Hepatocyte (in vitro differentiated cells): ENCODE measurements around the gene C1orf115. TPM values are rescaled to one million over a fixed set of nuclear protein-coding genes. Genes with fewer than 3 reads are reported as not detected.

ENCODE experiments used
- DNase-seq: peaks from one replicate; pipeline ENCODE4 v3.0.0-alpha.2; 2016; ENCODE audit warnings: low spot score
- H2AFZ ChIP-seq: fragments of 200-600 bp; sonication (generic); 2 replicates; pipeline ENCODE4 v1.6.0; 2016; ENCODE audit warnings: antibody characterized with exemption, mild to moderate bottlenecking
- H3K27ac ChIP-seq: fragments of 200-600 bp; sonication (generic); 2 replicates; pipeline ENCODE4 v1.5.1; 2016; ENCODE audit warnings: mild to moderate bottlenecking
- H3K27me3 ChIP-seq: fragments of 200-600 bp; sonication (generic); 2 replicates; pipeline ENCODE4 v1.6.1; 2016
- H3K36me3 ChIP-seq: fragments of 200-600 bp; sonication (generic); replicated peaks from 2 replicates; pipeline ENCODE4 v1.5.1; 2016; ENCODE audit warnings: low read depth; ENCODE audit not compliant: insufficient read depth
- H3K4me1 ChIP-seq: fragments of 200-600 bp; sonication (generic); 2 replicates; pipeline ENCODE4 v1.5.1; 2016; ENCODE audit warnings: mild to moderate bottlenecking, moderate library complexity; ENCODE audit not compliant: insufficient read depth
- H3K4me2 ChIP-seq: fragments of 200-600 bp; sonication (generic); 2 replicates; pipeline ENCODE4 v1.6.0; 2016
- H3K4me3 ChIP-seq: fragments of 200-600 bp; sonication (generic); 2 replicates; pipeline ENCODE4 v1.5.1; 2016; ENCODE audit warnings: mild to moderate bottlenecking
- H3K79me2 ChIP-seq: fragments of 200-600 bp; sonication (generic); 2 replicates; pipeline ENCODE4 v1.6.0; 2017; ENCODE audit warnings: mild to moderate bottlenecking
- H3K9me2 ChIP-seq: fragments of 200-600 bp; sonication (generic); replicated peaks from 2 replicates; pipeline ENCODE4 v1.6.0; 2017; ENCODE audit warnings: mild to moderate bottlenecking; ENCODE audit not compliant: insufficient read depth
- H3K9me3 ChIP-seq: fragments of 200-600 bp; sonication (generic); 2 replicates; pipeline ENCODE4 v1.5.1; 2016; ENCODE audit warnings: low read depth, mild to moderate bottlenecking
- H4K20me1 ChIP-seq: fragments of 200-600 bp; sonication (generic); 2 replicates; pipeline ENCODE4 v1.6.0; 2016; ENCODE audit warnings: mild to moderate bottlenecking; ENCODE audit not compliant: insufficient read depth, poor library complexity, severe bottlenecking
- EZH2 ChIP-seq: fragments of 200-600 bp; sonication (generic); IDR thresholded peaks from 2 replicates; pipeline ENCODE4 v1.6.1; 2016; ENCODE audit warnings: antibody characterized with exemption, mild to moderate bottlenecking, borderline replicate concordance
- EZH2phosphoT487 ChIP-seq: fragments of 200-600 bp; sonication (generic); IDR thresholded peaks from one replicate; pipeline ENCODE4 v1.6.1; 2018; ENCODE audit warnings: antibody characterized with exemption, mild to moderate bottlenecking, low read depth, moderate library complexity; ENCODE audit not compliant: unreplicated experiment, severe bottlenecking
- WGBS: methylation state at CpG from one replicate; pipeline ENCODE4 v1.1.6; 2016; ENCODE audit warnings: low lambda C conversion rate; ENCODE audit errors: missing lambda C conversion rate; 5-methylcytosine and 5-hydroxymethylcytosine counted together
- polyA plus RNA-seq: library from polyadenylated mRNA; unstranded; fragments of >200 nt; fragmentation: Nextera tagmentation; extraction: Ambion mirVana; gene quantifications from 2 replicates; pipeline ENCODE4 v1.2.1, GENCODE V29; 2016
- total RNA-seq: library from RNA; depleted of rRNA; stranded (reverse); fragments of >200 nt; gene quantifications from 2 replicates; pipeline ENCODE4 v1.2.3, GENCODE V29; 2014
- TF ChIP-seq, protein P1 (sequence below): fragments of 200-600 bp; sonication (generic); IDR thresholded peaks from 2 replicates; pipeline ENCODE4 v1.5.1; 2016; ENCODE audit warnings: antibody characterized with exemption, mild to moderate bottlenecking; ENCODE audit not compliant: poor library complexity

Gene C1orf115
- total and polyA plus RNA-seq, 2 experiments from 2014 or later = 42.3 to 49.2 TPM

DNA sequence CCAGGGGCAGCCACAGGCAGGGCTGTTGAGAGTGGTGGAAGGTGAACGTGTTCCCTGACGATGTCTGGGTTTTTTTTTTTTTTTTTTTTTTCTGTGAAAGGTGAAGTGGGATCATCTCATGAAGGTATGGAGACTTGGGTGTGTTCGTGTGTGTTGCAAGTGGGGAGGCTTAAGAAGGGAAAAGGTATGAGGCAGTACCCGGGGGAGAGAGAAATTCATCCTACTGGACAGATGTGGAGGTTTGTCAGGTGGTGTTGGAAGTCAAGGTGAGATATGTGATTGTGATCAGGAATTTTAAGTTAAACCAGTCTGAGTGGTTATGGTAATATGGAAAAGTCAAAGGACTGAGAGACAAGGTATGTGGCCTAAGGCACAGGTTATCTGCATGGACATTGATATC lies 5.3 kb downstream of the C1orf115 start:
- H3K4me2 ChIP-seq = no peak overlapping the region
- peaks cover 5% of the 10 kb centered on the region for H3K4me1 ChIP-seq
- no peak overlapping the region for H3K27ac ChIP-seq
- no peak overlapping the region for H2AFZ ChIP-seq
- WGBS = 89% methylated on average over 4 of the region's 4 CpGs
- H3K9me3 ChIP-seq = no peaks in the 10 kb centered on the region
- peaks cover 8% of the 10 kb centered on the region for H4K20me1 ChIP-seq
- no peak overlapping the region for H3K4me3 ChIP-seq
- no peaks in the 10 kb centered on the region for H3K36me3 ChIP-seq
- peaks cover 34% of the 10 kb centered on the region for H3K79me2 ChIP-seq
- no peaks in the 10 kb centered on the region for H3K9me2 ChIP-seq
- no peaks in the 10 kb centered on the region for H3K27me3 ChIP-seq
- DNase-seq = no peak
- TF ChIP-seq, protein P1, sequence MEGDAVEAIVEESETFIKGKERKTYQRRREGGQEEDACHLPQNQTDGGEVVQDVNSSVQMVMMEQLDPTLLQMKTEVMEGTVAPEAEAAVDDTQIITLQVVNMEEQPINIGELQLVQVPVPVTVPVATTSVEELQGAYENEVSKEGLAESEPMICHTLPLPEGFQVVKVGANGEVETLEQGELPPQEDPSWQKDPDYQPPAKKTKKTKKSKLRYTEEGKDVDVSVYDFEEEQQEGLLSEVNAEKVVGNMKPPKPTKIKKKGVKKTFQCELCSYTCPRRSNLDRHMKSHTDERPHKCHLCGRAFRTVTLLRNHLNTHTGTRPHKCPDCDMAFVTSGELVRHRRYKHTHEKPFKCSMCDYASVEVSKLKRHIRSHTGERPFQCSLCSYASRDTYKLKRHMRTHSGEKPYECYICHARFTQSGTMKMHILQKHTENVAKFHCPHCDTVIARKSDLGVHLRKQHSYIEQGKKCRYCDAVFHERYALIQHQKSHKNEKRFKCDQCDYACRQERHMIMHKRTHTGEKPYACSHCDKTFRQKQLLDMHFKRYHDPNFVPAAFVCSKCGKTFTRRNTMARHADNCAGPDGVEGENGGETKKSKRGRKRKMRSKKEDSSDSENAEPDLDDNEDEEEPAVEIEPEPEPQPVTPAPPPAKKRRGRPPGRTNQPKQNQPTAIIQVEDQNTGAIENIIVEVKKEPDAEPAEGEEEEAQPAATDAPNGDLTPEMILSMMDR = no peak
- TF ChIP-seq EZH2phosphoT487 (no peak), EZH2 (no peak)

GRCh38 chr1:220696226-220696862 lies 6.2 kb downstream of the C1orf115 start:
- DNase-seq = no peak
- WGBS = 95% methylated on average over 16 of the region's 16 CpGs
- no peaks in the 10 kb centered on the region for H3K9me2 ChIP-seq
- H3K27me3 ChIP-seq = no peaks in the 10 kb centered on the region
- H3K9me3 ChIP-seq = no peaks in the 10 kb centered on the region
- H3K4me1 ChIP-seq = peaks cover 5% of the 10 kb centered on the region
- H2AFZ ChIP-seq = no peak overlapping the region
- no peak overlapping the region for H3K4me2 ChIP-seq
- H3K36me3 ChIP-seq = no peaks in the 10 kb centered on the region
- peaks cover 8% of the 10 kb centered on the region for H4K20me1 ChIP-seq
- no peak overlapping the region for H3K4me3 ChIP-seq
- H3K27ac ChIP-seq = no peak overlapping the region
- peaks cover 30% of the 10 kb centered on the region for H3K79me2 ChIP-seq
- no peak for TF ChIP-seq EZH2phosphoT487
- TF ChIP-seq, protein P1 = no peak
- no peak for TF ChIP-seq EZH2

GRCh38 chr1:220696863-220697231 lies 6.7 kb downstream of the C1orf115 start:
- no peaks in the 10 kb centered on the region for H3K9me3 ChIP-seq
- no peak overlapping the region for H3K27ac ChIP-seq
- peaks cover 27% of the 10 kb centered on the region for H3K79me2 ChIP-seq
- TF ChIP-seq, protein P1 = no peak
- no peaks in the 10 kb centered on the region for H3K36me3 ChIP-seq
- H4K20me1 ChIP-seq = peaks cover 5% of the 10 kb centered on the region
- H3K9me2 ChIP-seq = no peaks in the 10 kb centered on the region
- peaks cover 1% of the 10 kb centered on the region for H3K4me1 ChIP-seq
- H3K4me3 ChIP-seq = no peak overlapping the region
- 86% methylated on average over 9 of the region's 9 CpGs for WGBS
- H2AFZ ChIP-seq = no peak overlapping the region
- DNase-seq = no peak
- H3K27me3 ChIP-seq = no peaks in the 10 kb centered on the region
- no peak overlapping the region for H3K4me2 ChIP-seq

GRCh38 chr1:220697326-220697725 lies 7.2 kb downstream of the C1orf115 start:
- no peak for DNase-seq
- Histone ChIP-seq H3K27ac (no peak overlapping the region), H3K9me3 (no peaks in the 10 kb centered on the region), H3K4me1 (no peaks in the 10 kb centered on the region), H3K4me3 (no peak overlapping the region), H2AFZ (no peak overlapping the region), H3K9me2 (no peaks in the 10 kb centered on the region), H4K20me1 (peaks cover 3% of the 10 kb centered on the region), H3K36me3 (no peaks in the 10 kb centered on the region), H3K4me2 (no peak overlapping the region), H3K79me2 (peaks cover 22% of the 10 kb centered on the region), H3K27me3 (no peaks in the 10 kb centered on the region)
- WGBS = 94% methylated on average over 6 of the region's 6 CpGs
- TF ChIP-seq, protein P1 = no peak
- no peak for TF ChIP-seq EZH2phosphoT487
- no peak for TF ChIP-seq EZH2
